IPS-11a (cell line): ENCODE measurements around the gene PTPRO.
"Not testable (repeated sequence)": the region's sequence is repeated elsewhere in the genome, so short reads cannot be mapped to it uniquely, and the experiment has no call there.

Experiments
- H3K4me3 ChIP-seq: one replicate; pipeline ENCODE4 v1.5.1; 2013; ENCODE audit warnings: low read depth, low read length, control low read depth

Gene PTPRO

DNA sequence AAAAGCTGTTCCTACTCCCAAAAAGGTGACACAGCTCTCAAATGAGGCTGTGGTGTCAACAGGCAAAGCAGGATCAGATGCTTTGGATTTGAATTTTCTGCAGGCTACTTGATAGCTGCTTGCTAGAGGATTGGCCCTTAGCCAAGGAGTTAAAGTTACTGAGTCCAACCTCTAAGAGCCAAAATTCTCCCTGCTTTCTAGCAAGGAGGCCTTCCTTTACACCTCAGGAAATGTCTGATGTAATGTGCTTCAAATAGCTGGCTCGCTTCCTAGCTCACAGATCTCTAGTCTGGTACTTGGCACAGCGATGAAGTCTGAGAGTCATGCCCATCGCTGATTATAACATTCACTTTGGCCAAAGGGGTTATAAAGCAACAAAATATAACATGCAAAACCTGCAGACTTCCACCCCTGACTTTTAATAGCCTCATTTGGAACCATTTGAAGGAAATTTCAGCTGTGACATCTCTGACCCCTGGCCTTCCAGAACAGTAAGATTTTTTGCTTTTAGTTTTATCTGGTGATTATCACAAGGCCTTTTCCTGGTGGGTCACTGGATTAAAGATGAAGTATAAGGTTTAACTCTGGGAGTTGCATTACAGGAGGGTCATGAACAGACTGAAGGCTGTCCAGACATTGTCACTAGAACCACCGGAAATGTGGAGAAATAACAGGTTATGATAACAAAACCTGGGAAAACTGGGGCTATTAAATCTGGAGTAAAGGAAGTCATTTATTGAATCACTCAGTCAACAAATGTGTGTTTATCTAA lies 277.1 kb downstream of the PTPRO start:
- no peak overlapping the region for H3K4me3 ChIP-seq

DNA sequence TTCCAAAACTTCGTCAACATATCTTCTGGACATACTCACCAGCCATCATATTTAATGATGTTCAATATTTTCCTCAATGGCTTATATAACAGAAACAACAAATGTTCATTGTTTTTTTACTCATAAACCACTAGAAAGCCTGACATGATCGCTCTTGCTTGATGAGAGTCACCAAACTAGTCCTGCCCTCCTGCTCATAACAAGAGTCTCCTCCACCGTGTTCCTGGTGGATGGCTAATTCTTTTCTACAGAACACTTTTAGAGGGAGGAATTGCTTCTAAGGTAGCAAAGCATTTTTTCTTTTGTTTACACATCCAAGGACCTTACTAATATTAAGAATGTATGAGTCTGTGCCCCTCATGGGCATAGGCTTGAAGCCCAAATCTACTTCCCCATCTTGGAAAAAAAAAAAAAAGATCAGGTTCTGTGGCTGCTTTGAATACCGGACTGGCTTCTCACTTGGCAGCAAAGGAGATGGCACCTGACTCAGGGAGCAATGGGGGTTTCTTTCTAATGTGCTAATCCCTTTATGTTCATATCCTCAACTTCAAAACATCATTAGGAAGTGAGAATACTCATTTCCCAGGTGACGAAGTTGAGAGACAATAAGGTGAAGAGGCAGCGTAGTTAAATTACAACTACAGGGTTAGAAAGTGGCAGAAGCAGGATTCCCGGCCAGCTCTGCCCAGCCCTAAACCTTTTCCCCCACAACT lies 278.1 kb downstream of the PTPRO start:
- H3K4me3 ChIP-seq: no peak overlapping the region

GRCh38 chr12:15601210-15601800 lies 279.0 kb downstream of the PTPRO start:
- no peak overlapping the region for H3K4me3 ChIP-seq

DNA sequence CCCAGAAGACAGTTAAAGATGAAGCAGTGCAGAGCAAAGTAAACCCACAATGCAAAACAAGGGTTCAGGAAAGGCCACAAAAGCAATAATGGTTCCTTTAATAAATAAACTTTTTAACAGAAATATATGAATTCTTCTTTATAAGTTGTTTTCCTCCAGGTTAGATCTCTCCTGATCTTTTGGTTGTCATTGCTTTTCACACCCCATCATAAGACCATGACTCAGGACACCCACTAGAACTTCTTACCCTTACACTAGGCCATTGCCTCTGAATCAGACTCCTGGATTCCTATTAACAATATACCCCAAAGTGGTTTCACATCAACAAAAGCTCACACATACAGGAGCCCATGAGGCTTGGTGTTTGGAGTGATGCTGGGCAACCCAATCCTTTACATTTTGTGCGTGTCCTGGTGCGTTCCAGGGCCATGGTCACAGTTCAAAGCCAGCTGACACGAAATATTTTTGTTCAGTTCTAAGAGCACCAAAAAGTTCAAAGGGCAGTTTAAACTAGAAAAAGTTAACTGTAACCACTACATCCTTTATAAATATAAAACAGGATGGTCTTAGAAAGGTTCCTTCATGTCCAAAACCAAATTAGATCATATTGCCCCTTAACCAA lies 279.9 kb downstream of the PTPRO start:
- H3K4me3 ChIP-seq: no peak overlapping the region

DNA sequence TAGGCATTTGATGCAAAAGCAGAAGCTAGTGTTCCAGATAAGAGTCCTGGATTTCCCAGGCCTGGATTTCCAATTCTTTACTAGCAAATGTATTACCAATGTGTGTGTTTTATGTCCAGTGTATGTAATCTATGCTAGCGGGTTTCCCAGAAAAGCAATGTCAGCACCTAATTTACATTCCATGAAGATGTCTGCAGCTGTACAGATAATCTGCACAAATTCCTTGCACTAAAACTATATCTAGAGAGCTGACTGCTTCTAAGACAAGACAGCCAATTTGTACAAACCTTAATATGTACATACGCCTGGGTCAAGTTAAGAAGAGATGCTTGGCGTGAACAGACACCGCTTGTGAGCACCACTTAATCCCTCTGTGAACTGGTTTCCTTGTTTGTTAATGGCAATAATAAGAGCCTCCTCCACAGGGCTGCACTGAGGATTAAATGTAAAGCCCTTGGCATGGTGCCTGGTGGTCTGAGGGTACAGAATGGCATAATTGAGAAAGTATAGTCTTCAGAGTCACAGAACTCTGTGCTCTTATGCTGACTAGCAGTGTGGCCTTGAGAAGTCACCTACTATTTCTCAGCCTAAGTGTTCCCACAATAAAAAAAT lies 281.3 kb downstream of the PTPRO start:
- H3K4me3 ChIP-seq: no peak overlapping the region

DNA sequence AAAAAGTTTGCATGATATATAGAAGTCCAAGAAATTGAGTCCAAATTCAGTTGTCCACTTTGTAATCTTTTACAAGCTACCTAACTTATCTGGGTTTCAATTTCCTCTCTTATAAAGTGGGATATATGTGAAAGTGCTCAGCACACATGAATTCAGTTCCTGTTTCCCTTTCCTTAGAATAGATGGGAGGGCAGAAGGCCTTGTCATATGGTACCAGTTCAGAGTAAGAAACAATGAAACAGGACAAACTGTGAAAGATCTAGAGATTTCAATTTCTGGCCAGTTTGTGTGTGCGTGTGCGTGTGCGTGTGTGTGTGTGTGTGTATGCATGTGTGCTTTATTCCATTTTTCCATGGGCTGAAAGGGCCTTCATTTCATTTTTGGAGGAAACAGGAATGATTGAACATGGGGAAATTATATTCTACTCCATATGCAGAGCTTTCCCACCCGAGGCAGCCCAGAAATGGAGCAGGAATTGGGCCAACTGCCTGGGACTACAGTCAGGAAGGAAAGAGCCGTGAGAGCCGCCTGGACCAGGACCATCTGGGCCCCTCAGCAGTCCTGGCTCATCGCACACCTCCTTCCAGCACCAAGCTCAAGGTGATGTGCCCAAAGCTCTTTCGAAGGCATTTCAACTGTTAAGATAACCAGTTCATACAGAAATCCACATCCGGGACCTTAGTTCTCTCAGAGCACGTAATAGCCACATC lies 283.7 kb downstream of the PTPRO start:
- H3K4me3 ChIP-seq: no peak overlapping the region

GRCh38 chr12:15608406-15608805 lies 286.1 kb downstream of the PTPRO start:
- H3K4me3 ChIP-seq: no peak overlapping the region

GRCh38 chr12:15608941-15609340 lies 286.6 kb downstream of the PTPRO start:
- H3K4me3 ChIP-seq: no peak overlapping the region

GRCh38 chr12:15613981-15614380 lies 291.7 kb downstream of the PTPRO start:
- H3K4me3 ChIP-seq: no peak overlapping the region

GRCh38 chr12:15616495-15616894 lies 294.2 kb downstream of the PTPRO start:
- not testable (repeated sequence) for H3K4me3 ChIP-seq

DNA sequence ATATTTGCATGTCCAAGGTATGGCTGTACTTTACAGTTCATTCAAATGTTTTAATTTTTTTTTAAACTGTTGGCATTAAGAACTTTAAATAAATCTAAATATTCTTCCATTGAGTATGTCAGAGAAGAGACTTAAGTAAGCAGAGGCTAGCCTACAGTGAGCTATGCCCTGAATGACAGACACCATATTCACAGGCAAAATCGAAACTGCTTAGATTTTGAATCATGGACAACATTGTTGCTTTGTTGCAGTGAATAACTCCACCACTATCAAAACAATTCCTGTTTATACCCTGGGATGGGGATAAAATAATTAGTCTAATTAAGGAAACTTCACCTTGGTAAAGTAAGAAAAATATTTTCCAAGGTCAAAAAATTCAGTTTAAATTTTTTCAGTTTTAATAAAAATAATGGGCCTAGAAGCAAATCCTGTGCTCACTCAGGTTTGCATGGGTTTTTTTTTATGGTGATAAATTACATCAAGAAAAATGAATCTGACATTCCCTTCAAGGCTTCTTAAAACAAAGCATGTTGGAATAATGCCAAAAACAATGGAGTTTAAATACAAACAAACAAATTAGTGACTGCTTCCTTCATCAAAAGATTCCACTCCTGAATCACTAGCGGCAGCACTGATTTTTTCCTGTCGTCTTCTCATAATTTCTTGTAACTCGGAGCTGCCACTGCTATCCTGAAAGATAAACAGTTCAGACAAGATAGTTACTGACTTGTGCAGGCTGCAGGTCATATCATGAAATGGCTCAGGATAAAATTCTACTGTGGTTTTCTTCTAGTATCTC lies 298.6 kb downstream of the PTPRO start:
- no peak overlapping the region for H3K4me3 ChIP-seq

DNA sequence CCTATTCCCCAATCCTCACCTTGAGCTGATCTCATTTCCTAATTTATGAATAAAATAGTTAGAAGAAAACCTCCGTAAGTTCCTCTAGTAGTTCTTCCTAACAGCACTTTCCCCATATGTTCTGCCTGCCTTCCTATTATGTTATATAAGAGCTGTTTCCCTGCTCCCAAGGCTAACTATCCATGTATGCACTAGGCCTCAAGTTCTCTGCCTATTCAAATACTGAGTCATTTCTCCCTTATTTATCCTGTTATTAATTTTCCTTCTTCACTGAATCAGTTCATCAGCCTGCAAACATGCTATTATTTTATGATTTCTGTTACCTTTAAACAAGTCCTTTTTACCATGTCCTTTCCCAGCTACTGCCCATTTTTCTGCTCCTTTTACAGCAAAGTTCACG lies 302.8 kb downstream of the PTPRO start:
- H3K4me3 ChIP-seq: no peak overlapping the region

DNA sequence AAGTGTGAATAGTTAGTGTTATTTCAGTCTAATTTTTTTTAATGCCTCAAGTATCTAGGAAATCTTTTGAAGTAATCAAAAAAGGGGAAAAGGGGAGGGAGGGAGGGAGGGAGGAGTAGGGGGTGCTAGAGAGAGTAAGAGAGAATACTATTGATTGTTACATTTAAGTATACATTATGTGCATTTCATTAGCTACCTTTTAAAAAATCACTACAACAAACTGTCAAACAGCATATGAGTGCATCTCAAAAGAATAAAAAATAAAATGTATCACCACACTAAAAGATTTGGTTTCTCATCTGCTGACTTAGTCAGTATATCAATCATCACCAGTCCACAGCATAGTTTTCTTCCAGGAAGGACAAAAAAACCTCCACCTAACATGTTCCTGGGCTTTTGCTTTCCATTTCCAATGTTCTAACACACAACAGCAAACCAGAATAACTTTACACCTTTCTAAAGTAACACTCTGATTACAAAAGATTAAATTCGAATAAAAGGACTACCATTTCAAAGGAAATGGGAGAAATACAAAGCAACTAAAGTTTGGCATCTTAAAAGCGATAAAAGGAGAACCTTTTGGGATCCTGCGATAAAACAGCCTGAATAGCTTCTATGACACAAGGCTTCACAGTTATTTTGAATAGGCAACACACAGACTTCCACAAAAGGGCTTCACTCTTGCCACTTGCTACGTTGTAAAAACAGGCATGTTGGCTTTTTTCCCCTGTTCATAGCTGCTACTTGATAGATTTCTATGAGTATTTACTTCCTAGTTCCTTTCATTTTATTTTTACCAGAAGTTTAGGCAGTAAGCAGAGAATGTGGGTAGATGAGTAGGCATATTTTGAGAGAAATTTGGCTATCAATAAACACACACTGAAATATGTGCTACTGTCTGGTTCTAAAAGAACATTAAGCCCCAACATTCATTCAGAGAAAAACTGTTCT lies 306.0 kb downstream of the PTPRO start:
- no peak overlapping the region for H3K4me3 ChIP-seq

DNA sequence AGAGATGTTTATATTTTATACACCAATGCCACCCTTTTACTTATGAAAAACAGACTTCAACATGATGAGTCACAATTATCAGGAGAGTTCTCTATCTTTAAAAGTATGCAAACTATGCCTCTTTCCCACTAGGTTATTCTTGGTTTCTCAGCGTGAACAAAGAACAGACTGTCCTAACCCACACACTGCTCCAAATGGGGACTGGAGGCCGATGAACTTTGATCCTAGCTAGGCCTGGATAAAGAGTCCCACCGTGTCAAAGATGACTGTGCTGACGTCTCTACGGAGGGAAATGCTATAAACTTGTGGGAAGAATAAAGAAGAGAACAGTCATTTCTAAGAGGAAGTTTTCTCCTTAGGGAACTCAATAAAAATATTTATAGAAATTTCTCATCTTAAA lies 306.8 kb downstream of the PTPRO start:
- no peak overlapping the region for H3K4me3 ChIP-seq

DNA sequence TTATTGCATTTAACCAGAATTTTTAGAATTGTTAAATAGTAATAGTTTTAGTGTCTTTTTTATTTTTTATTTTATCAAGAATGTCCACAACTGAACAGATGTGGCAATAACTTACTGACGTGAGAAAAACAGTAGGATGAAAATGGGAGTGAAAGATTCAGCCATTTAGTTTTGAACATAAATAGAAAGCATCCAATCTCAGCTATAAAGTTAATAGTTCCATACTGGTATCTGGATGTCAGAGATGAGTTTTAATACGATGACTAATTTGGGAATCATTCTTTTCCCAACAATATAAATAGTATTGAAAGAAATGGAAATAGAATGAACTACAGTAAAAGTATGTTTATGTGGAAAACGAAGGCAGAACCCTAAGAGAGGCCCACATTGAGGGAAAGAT lies 307.5 kb downstream of the PTPRO start:
- no peak overlapping the region for H3K4me3 ChIP-seq

DNA sequence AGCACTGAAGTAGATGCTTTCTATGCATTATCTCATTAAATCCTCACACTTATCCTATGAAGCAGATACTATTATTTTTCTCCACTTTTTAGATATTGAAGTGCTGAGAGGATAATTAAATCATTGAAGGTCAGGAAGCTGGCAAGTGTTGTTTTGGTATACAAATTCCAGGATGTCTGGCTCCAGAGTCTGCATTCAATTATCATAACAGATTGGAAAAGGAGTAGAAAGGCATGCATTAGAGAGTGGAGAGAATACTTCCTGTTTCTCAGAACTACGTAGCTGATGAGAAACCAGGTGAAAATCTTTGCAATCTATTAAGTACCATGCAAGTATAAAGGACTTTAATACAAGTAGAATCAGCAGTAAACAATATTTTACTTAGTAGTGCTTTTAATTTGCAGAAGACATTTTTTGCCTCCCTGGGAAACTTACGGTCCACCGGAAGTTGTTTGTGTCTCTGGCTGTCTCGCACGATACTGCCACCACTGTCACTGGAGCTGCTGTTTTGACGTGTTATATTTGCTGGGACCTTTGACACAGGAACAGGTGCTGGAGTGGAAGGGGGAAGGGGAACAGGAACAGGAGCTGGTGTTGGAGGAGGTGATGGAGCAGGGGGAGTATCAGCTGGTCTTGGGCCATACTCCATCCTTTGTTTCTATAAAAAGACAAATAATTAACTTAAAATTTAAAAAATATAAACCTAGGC lies 308.9 kb downstream of the PTPRO start:
- no peak overlapping the region for H3K4me3 ChIP-seq

GRCh38 chr12:15632708-15633107 lies 310.4 kb downstream of the PTPRO start:
- no peak overlapping the region for H3K4me3 ChIP-seq

- no peak overlapping the region for H3K4me3 ChIP-seq
These were observed 310.9 kb downstream of the PTPRO start for GRCh38 chr12:15633201-15633600.
